PC-3 (cell line): ENCODE measurements around the gene KRT81. TPM values are rescaled to one million over a fixed set of nuclear protein-coding genes. Genes with fewer than 3 reads are reported as not detected.

Source experiments
- ATAC-seq: fragments of 200-7000 bp; cut with Tn5 transposase; 2 replicates; pipeline ENCODE4 v1.9.1; 2020; ENCODE audit warnings: mild to moderate bottlenecking, moderate library complexity
- BruUV-seq: library from RNA; stranded (reverse); fragments of 400-500 nt; replicated peaks from 2 replicates; lab custom pipeline; 2021; lab: Mats Ljungman, UMichigan
- CTCF ChIA-PET: fragments of 300-600 bp; sonication (Branson Sonifier 250); formaldehyde crosslinking; loops from one replicate; lab custom pipeline; 2022; ENCODE audit warnings: antibody characterized with exemption; lab: Charles Lee
- POLR2A ChIA-PET: fragments of 300-600 bp; sonication (Branson Sonifier 250); formaldehyde crosslinking; loops from one replicate; lab custom pipeline; 2022; ENCODE audit warnings: antibody characterized with exemption; ENCODE audit not compliant: unreplicated experiment; lab: Charles Lee
- DNase-seq: peaks from one replicate; pipeline ENCODE4 v3.0.0-alpha.2; 2015
- H2AFZ ChIP-seq: fragments of 300-600 bp; sonication (generic); 2 replicates; pipeline ENCODE4 v1.6.0; 2016; ENCODE audit warnings: antibody characterized with exemption, low read length
- H3F3A ChIP-seq: fragments of 300-600 bp; sonication (generic); one replicate; pipeline ENCODE4 v1.6.0; 2017; ENCODE audit warnings: antibody characterized with exemption, low read length, control low read depth, mild to moderate bottlenecking; ENCODE audit not compliant: unreplicated experiment
- H3K27ac ChIP-seq: fragments of 300-600 bp; sonication (generic); 2 replicates; pipeline ENCODE4 v1.5.1; 2016; ENCODE audit warnings: mild to moderate bottlenecking, low read length
- H3K27me3 ChIP-seq: fragments of 300-600 bp; sonication (generic); 2 replicates; pipeline ENCODE4 v1.6.1; 2016; ENCODE audit warnings: low read length, mixed read lengths
- H3K36me3 ChIP-seq: fragments of 300-600 bp; sonication (generic); 2 replicates; pipeline ENCODE4 v1.6.1; 2016; ENCODE audit warnings: low read depth, mixed run types, low read length, mixed read lengths
- H3K4me1 ChIP-seq: fragments of 300-600 bp; sonication (generic); 2 replicates; pipeline ENCODE4 v1.5.1; 2016; ENCODE audit warnings: low read length; ENCODE audit not compliant: insufficient read depth
- H3K4me2 ChIP-seq: fragments of 300-600 bp; sonication (generic); 2 replicates; pipeline ENCODE4 v1.6.0; 2016; ENCODE audit warnings: low read length
- H3K4me3 ChIP-seq: fragments of 300-600 bp; sonication (generic); 2 replicates; pipeline ENCODE4 v1.5.1; 2016; ENCODE audit warnings: mild to moderate bottlenecking, low read length, mixed read lengths
- H3K79me2 ChIP-seq: fragments of 300-600 bp; sonication (generic); 2 replicates; pipeline ENCODE4 v1.6.1; 2017; ENCODE audit warnings: low read length, mixed read lengths
- H3K9ac ChIP-seq: fragments of 300-600 bp; sonication (generic); 2 replicates; pipeline ENCODE4 v1.6.0; 2016; ENCODE audit warnings: mild to moderate bottlenecking, low read length
- H3K9me2 ChIP-seq: fragments of 300-600 bp; sonication (generic); replicated peaks from 2 replicates; pipeline ENCODE4 v1.6.1; 2016; ENCODE audit warnings: mixed run types, low read length, mixed read lengths
- H3K9me3 ChIP-seq: fragments of 300-600 bp; sonication (generic); 2 replicates; pipeline ENCODE4 v1.6.1; 2016; ENCODE audit warnings: low read length, mixed read lengths
- H4K20me1 ChIP-seq: fragments of 300-600 bp; sonication (generic); 2 replicates; pipeline ENCODE4 v1.6.1; 2016; ENCODE audit warnings: low read length, mixed read lengths
- EZH2 ChIP-seq: fragments of 300-600 bp; sonication (generic); IDR thresholded peaks from one replicate; pipeline ENCODE4 v1.6.1; 2017; ENCODE audit warnings: antibody characterized with exemption, mild to moderate bottlenecking, low read length; ENCODE audit not compliant: unreplicated experiment
- EZH2phosphoT487 ChIP-seq: fragments of 300-600 bp; sonication (generic); IDR thresholded peaks from 2 replicates; pipeline ENCODE4 v1.6.1; 2018; ENCODE audit warnings: mild to moderate bottlenecking, antibody characterized with exemption, low read length, borderline replicate concordance
- intact Hi-C: fragments of 100-400 bp; cut with micrococcal nuclease; formaldehyde crosslinking; loops from 2 replicates; pipeline ENCODE4 v1.9.0; 2023
- total RNA-seq: library from RNA; depleted of rRNA; stranded (reverse); fragments of >200 nt; gene quantifications from 2 replicates; pipeline ENCODE4 v1.2.3, GENCODE V29; 2014
- TF ChIP-seq, protein P1 (sequence below): fragments of 300-600 bp; sonication (generic); conservative IDR thresholded peaks from 2 replicates; pipeline ENCODE4 v1.5.1; 2017; ENCODE audit warnings: antibody characterized with exemption, low read depth, mild to moderate bottlenecking, low read length

The KRT81 gene
- total RNA-seq, 1 experiment from 2014 or later = 1,688 TPM

DNA sequence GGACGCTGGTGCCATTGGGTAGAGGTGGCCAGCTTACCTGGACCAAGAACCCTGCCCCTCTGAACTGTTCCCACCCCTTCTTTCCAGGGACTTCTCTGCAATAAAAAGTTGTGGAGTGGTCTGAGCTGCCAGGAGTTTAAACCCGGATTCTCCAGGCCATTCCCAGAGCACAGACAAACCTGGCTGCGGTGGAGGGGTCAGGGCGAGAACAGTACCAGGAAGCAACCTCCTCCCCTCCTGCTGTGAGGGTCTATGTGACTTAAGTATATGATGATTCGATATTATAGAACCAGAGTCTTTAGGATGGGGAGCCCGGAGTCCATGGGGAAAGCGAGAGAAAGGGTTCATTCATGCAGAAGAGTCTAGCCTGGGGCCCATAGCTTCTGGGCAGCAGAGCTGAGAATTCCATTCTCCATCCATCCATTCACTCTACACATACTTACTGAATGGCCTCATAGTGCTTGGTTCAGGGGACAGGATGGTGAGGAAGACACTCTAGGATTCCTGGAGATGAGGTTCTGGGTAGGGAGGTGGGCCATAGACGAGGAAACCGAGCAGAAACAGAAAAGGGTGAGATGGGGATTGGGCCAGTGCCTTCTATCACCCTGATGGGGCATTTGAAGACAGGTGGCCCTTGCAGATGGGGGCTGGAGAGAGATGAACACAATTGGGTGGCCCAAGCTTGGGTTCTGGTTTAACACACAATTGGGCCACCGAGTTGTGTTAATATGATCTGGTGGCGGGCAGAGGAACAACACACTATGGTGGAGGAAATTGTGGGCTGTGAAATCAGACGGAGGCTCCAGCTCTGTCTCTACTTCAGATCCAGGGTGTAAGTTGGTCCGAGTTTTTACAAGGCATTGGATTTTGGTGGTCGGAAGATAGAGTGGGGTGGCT, 11.7 kb downstream of the KRT81 start:
- Histone ChIP-seq H2AFZ (no peak overlapping the region), H3K9me2 (no peaks in the 10 kb centered on the region), H3F3A (peaks cover 16% of the 10 kb centered on the region), H3K27me3 (no peaks in the 10 kb centered on the region), H3K27ac (peak overlapping the region; percentile 99), H4K20me1 (no peaks in the 10 kb centered on the region), H3K9ac (peak overlapping the region; percentile 89), H3K36me3 (no peaks in the 10 kb centered on the region), H3K4me1 (peaks cover 63% of the 10 kb centered on the region), H3K4me3 (no peak overlapping the region), H3K9me3 (no peaks in the 10 kb centered on the region), H3K79me2 (peaks cover 3% of the 10 kb centered on the region; the same call in 1 of the 2 replicates), H3K4me2 (peak overlapping the region; percentile 93)
- ChIA-PET CTCF (interaction anchor here (0.5 to 2.0 kb wide), 19 partner anchors 28 to 132 kb away, joined by 3 to 13 read pairs (median 4); no protein-coding TSS in a partner anchor), POLR2A (interaction anchor here (0.6 to 3.6 kb wide), 4 partner anchors 36 to 136 kb away, joined by 3 to 39 read pairs (median 5); no protein-coding TSS in a partner anchor)
- intact Hi-C loops = loop anchor here (1.0 to 2.0 kb wide), 5 partner anchors 35 to 131 kb away; partner anchors contain the start of gene KRT80
- DNase-seq = peak; percentile 26
- ATAC-seq = no peak
- BruUV-seq = TSS peak; percentile 71
- TF ChIP-seq EZH2phosphoT487 (no peak), EZH2 (no peak)
- TF ChIP-seq, protein P1, sequence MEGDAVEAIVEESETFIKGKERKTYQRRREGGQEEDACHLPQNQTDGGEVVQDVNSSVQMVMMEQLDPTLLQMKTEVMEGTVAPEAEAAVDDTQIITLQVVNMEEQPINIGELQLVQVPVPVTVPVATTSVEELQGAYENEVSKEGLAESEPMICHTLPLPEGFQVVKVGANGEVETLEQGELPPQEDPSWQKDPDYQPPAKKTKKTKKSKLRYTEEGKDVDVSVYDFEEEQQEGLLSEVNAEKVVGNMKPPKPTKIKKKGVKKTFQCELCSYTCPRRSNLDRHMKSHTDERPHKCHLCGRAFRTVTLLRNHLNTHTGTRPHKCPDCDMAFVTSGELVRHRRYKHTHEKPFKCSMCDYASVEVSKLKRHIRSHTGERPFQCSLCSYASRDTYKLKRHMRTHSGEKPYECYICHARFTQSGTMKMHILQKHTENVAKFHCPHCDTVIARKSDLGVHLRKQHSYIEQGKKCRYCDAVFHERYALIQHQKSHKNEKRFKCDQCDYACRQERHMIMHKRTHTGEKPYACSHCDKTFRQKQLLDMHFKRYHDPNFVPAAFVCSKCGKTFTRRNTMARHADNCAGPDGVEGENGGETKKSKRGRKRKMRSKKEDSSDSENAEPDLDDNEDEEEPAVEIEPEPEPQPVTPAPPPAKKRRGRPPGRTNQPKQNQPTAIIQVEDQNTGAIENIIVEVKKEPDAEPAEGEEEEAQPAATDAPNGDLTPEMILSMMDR = no peak

DNA sequence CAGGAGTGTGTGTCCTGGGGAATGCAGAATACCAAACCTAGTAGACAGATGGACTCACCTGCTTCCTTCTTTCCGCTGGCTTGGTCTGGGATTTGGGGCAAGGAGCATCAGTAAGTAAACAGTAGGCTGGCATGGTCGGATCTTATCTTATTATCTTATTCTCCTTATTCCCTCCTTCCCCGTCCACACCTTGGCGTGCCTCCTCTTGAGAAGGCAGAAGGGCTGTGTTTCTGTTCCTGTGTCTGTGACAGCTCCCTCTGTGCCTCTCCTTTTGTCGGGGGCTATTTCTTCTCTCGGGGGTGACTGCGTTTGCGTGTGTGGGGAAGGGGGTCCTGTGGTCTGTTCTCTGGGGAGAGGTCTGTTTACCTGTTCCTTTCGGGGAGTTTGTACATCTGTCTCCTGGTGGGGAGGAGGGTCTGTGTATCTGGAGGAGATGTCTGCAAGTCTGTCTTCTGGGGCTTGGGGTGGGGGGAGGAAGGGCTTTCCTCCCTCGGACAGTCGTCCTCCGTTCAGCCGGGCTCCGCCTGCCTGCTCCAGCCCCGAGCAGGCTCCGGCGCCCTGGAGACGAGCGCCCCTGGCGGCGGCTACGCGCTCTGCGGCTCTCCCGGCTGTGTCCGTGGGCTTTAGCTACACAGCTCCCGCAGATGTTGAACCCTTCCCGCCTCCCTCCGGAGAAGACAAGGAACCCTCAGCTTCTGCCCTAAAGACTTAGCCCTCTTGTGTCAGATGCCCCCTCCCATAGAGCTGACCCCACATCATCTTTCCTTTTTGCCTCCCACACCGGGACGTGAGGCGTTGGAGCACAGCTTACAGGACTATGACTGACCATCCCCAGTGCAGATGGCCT, 12.5 kb downstream of the KRT81 start:
- intact Hi-C loops = no loop called here
- Histone ChIP-seq H3K4me3 (peak overlapping the region; percentile 64), H3K27ac (peak overlapping the region; percentile 99), H3K9ac (peak overlapping the region; percentile 89), H3F3A (peaks cover 16% of the 10 kb centered on the region), H3K4me1 (peaks cover 54% of the 10 kb centered on the region), H4K20me1 (no peaks in the 10 kb centered on the region), H3K9me2 (no peaks in the 10 kb centered on the region), H3K9me3 (no peaks in the 10 kb centered on the region), H3K79me2 (peaks cover 3% of the 10 kb centered on the region; the same call in 1 of the 2 replicates), H2AFZ (peak overlapping the region; percentile 60), H3K27me3 (no peaks in the 10 kb centered on the region), H3K36me3 (no peaks in the 10 kb centered on the region), H3K4me2 (peak overlapping the region; percentile 93)
- CTCF ChIA-PET = interaction anchor here (0.5 to 1.7 kb wide), 15 partner anchors 27 to 131 kb away, joined by 3 to 13 read pairs (median 4); no protein-coding TSS in a partner anchor
- ATAC-seq = peak; percentile 43
- no TSS peak for BruUV-seq
- POLR2A ChIA-PET = interaction anchor here (0.6 to 3.6 kb wide), 5 partner anchors 36 to 135 kb away, joined by 3 to 39 read pairs (median 6); no protein-coding TSS in a partner anchor
- TF ChIP-seq EZH2 = no peak
- TF ChIP-seq, protein P1 = peak; percentile 95
- no peak for TF ChIP-seq EZH2phosphoT487
- DNase-seq = peak; percentile 93
